Suprapubic skin (tissue), 4 donors: Measurements from ENCODE around the gene PANX3.

Source experiments
- CTCF ChIP-seq, 2 donors: fragments of 200-600 bp in 1 of 2; fragments of 450-650 bp in 1 of 2; sonication (generic) in 1 of 2; IDR thresholded peaks; one replicate each; pipeline ENCODE4 v1.5.1; 2016 to 2019; ENCODE audit warnings: antibody characterized with exemption in 2 of 2, mild to moderate bottlenecking in 1 of 2, moderate library complexity in 1 of 2
- POLR2A ChIP-seq, 2 donors: fragments of 450-650 bp; IDR thresholded peaks; one replicate each; pipeline ENCODE4 v1.6.1; 2017; ENCODE audit warnings: antibody characterized with exemption in 2 of 2, mild to moderate bottlenecking in 2 of 2, moderate library complexity in 2 of 2
- POLR2AphosphoS5 ChIP-seq, 3 donors: sonication (generic); formaldehyde crosslinking; IDR thresholded peaks; one replicate each; pipeline ENCODE4 v1.6.1; 2017; ENCODE audit warnings: antibody characterized with exemption in 3 of 3

GRCh38 chr11:124595302-124595701, 15.9 kb upstream of the PANX3 start:
- TF ChIP-seq POLR2AphosphoS5 (IDR thresholded peaks at IDR 0.05) (no peak), CTCF (IDR thresholded peaks at IDR 0.05) (no peak), POLR2A (IDR thresholded peaks at IDR 0.05) (no peak)
